Ammon's horn (tissue), 1 donor: ENCODE data around the gene TRIM66.
"Not testable (repeated sequence)": the region's sequence is repeated elsewhere in the genome, so short reads cannot be mapped to it uniquely, and the experiment has no call there.

Experiments used
- DNase-seq: peaks from one replicate; pipeline ENCODE4 v3.0.0-alpha.2; 2016; ENCODE audit warnings: low spot score

The TRIM66 gene

GRCh38 chr11:8691601-8692000, 9.1 kb upstream of the TRIM66 start:
- no peak for DNase-seq

DNA sequence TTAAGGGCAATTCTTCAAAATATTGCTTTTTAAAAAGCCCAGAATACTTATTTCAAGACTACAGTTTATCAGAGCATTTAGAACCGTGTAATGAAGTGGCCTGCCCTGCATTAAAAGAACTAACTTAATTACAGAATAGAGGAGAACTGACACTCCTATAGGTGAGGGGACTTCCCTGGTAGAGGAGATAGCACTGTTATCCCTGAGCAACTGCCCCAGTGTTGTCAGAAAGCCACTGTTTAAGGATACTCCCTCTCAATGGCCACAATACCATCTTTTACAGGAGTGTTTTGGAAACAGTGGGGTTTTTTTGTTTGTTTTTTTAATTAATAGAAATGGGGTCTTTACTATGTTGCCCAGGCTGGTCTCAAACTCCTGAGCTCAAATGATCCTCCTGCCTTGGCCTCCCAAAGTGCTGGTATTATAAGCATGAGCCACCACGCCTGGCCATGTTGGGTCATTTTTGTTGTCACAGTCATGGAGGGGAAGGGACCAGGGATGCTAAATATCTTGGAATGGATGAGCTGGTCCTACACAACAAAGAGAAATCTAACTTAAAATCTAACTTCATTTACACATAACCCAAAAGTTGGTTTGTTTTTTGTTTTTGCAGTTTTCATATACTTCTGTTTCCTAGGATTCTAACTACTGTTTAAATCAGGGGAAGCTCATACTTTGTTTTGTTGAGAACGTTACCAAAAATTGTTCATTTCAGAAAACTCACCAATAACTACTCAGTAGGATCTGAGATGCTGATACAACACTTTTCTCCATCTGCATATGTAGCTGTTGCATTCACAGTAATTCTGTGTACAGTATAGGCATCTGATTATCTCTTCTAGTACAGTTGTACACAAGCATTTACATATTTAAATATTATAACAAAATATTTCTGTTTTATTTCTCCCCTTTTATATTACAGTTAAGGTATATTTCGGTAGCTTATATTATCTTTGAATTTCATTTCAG, 8.2 kb upstream of the TRIM66 start:
- DNase-seq = no peak

DNA sequence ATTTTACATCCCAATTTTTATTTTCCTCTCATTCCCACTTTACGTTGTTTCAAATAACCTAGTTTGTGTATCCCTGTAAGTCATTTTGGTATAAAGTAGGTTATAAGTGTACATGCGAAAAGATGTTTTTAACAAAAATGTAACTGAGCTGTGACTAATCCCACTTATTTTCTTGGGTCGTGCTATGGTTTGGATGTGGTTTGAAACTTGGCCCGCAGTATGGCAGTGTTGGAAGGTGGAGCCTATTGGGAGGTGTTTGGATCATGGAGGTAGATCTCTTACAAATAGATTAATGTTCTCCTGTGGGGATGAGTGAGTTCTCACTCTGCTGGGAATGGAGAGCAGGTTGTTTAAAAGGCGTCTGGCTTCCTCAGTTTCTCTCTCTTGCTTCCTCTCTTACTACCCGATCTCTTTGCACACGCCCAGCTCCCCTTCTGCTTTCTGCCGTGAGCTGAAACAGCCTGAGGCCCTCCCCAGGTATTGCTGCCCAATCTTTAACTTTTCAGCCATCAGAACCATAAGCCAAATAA, 7.3 kb upstream of the TRIM66 start:
- DNase-seq = no peak

- peak; percentile 95 for DNase-seq
Observed at GRCh38 chr11:8688414-8689362, 6.2 kb upstream of the TRIM66 start.

DNA sequence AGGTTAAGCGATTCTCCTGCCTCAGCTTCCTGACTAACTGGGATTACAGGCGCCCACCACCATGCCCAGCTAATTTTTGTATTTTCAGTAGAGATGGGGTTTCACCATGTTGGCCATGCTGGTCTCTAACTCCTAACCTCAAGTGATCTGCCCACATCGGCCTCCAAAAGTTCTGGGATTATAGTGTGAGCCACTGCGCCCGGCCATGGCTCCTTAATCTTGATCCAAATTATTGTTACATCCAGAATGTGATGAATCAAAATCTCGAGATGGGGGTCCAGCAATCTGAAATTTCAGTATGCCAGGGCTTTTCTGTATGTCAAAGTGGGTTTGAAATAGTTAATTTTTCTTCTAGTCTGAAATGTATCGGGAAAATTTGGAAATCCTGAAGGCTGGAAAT, 3.9 kb upstream of the TRIM66 start:
- no peak for DNase-seq

DNA sequence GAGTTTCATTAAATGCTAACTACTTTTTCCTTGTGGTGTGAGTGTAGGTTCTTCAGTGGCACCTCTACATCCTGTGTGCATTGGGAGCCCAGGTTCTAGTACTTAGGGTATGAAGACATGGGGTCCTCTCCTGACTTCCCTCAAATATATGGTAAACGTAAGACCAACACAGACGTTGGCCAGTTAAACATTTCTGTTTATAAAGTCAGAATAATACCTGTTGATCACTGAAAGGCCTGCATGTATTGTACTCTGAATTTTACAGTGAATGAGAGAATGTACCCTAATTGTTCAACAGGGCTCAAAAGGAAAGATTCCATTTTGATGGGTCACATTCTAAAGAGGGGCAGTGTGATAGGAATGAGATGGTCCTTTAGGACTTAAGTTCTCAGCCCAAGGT, 3.4 kb upstream of the TRIM66 start:
- DNase-seq = no peak

DNA sequence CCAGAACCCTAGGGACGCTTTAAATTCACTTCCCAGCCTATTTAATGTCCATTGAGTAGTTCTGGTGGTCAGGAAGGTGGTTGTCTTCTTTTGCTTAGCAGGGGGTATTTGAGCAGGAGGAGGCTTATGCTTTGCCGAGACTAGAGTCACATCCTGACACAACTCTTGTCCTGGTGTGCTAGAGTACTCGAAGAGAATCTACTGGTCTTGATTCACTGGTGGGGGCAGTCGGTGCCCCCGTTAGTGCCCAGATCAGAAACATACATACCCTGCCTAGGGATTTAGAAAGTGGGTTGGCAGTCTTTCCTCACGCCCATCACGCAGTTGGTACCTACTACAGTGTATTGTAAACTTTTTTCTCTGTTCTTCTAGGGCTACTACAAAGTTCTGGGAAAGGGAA, 2.8 kb upstream of the TRIM66 start:
- no peak for DNase-seq

- DNase-seq = no peak
Observed at GRCh38 chr11:8684600-8685290, 2.3 kb upstream of the TRIM66 start.

- DNase-seq = no peak
Observed at GRCh38 chr11:8683115-8683807, 796 bp upstream of the TRIM66 start.

- DNase-seq = no peak
Observed at GRCh38 chr11:8681837-8682302, 595 bp downstream of the TRIM66 start.

- no peak for DNase-seq
Observed at GRCh38 chr11:8679006-8679405, 3.5 kb downstream of the TRIM66 start.

- no peak for DNase-seq
Observed at GRCh38 chr11:8676458-8676857, 6.0 kb downstream of the TRIM66 start.

DNA sequence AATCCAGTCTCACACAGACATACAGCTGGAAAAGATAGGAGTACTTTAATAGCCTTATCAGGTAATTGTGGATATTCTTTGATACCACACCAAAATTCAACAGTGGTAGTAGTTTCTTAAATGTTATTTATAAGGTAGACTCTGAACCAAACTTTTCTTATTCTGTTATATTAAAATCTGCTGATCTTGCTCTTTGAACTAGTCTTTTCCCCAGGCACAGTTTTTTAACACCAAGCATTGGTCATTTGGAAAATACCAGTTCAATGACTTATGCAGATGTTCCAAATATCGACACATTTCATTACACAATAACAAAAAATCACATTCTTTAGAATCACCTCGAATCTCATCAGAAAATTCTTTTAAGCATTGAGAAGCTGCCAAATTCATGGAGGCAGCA, 7.6 kb downstream of the TRIM66 start:
- DNase-seq = no peak

GRCh38 chr11:8672346-8672745, 10.1 kb downstream of the TRIM66 start:
- DNase-seq = no peak

DNA sequence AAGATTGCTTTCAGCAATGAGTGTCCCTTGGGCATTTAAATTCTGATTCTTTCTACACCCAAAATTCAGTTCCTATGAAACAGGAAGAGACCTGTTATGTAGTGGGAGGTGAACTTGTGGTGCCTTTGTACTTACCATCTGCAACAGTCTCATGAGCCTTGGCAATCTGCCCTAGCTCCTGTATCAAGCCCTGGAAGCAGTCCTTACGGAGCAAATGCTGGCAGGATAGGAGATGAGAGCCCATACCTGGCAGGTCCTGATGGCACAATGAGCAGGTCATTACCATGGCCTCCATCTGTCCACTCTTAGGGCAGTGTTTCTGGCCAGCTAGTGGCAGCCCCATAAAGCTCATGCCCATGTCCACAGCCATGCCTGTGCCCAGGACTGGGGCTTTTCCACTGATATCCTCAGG, 10.8 kb downstream of the TRIM66 start:
- peak; percentile 47 for DNase-seq

DNA sequence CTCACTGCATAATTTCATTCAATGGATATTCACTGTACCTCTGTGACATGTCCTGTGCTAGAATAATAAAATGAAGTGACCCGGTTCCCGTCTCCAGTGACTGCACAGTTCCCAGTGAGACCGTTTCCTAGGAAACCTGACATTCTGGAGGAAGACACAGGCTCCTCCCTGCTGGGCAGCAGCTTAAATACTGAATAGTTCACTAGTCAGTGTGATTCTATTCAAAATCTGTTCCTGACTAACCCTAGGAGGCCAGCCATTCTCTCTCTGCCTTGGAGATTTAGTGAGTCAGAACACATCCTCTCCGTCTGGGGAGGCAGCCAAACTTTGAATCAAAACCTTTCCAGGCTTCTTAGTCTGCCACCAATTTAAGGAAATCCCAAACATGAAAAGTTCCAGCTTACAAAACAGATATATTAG, 11.3 kb downstream of the TRIM66 start:
- DNase-seq = peak; percentile 85

- not testable (repeated sequence) for DNase-seq
Observed at GRCh38 chr11:8670081-8670480, 12.4 kb downstream of the TRIM66 start.

GRCh38 chr11:8665222-8665621, 17.2 kb downstream of the TRIM66 start:
- DNase-seq = no peak

DNA sequence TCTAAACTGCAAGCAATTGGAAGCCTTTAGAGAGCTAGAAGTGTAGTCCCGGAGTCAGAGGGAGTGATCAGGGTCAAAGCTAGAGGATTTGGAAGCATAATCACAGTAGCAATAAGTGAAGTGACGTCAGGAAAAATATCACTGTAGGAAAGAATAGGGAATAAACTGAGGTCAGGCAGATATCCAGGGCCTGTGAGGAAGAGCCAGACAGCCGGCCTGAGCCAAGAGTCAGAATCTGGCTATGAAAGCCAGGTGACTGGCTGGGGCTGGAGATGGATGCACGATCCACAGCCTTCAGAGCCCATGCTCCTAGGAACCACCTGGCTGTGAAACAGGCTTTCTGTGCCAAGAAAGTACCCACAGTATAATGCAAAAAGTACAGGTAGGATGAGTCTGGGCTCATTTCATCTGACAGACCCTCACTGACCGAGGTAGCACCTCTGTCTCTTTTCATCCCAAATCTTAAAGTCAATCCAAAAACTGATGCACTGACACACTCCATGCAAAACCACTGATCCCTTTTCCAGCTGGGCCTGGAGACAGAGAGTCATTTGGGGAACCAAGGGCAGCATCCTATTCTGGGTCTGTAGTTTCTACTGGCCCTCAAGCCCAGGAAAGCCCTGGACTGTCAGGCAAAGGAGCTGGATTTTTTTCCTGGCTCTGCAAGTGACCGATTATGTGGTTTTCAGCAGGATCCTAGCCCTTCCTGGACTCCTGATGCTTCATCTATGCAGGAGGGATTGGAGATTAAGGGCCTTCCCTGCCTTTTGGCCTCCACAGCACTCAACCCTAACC, 21.3 kb downstream of the TRIM66 start:
- DNase-seq = no peak
